K562 (cell line): Measurements from ENCODE around the gene DPYSL4. TPM values are rescaled to one million over a fixed set of nuclear protein-coding genes. Genes with fewer than 3 reads are reported as not detected.

Experiments used
- ARNT ChIP-seq, 2 experiments: fragments of 450-650 bp; IDR thresholded peaks; 2 replicates each; pipeline ENCODE4 v1.6.1; 2016; ENCODE audit warnings: mild to moderate bottlenecking in 1 of 2
- PHTF2 ChIP-seq: fragments of 250-450 bp; sonication (Bioruptor Pico); IDR thresholded peaks from 2 replicates; pipeline ENCODE4 v1.5.0; 2021; ENCODE audit warnings: mild to moderate bottlenecking
- U2AF2 ChIP-seq: fragments of 200-400 bp; formaldehyde crosslinking; optimal IDR thresholded peaks from 2 replicates; pipeline ENCODE3; 2017; ENCODE audit warnings: low read depth, mild to moderate bottlenecking, low read length
- ZFPM2 ChIP-seq: fragments of 250-450 bp; sonication (Bioruptor Pico); IDR thresholded peaks from 2 replicates; pipeline ENCODE4 v1.5.1; 2022; ENCODE audit warnings: mild to moderate bottlenecking
- ZNF586 ChIP-seq: fragments of 450-650 bp; formaldehyde crosslinking; conservative IDR thresholded peaks from 2 replicates; pipeline ENCODE4 v1.4.0; 2020; ENCODE audit warnings: mild to moderate bottlenecking, moderate library complexity
- polyA plus RNA-seq, 8 experiments: library from polyadenylated mRNA; depleted of rRNA in 4 of 8; stranded (reverse) in 5 of 8; unstranded in 3 of 8; fragments of >200 nt; fragmentation: Nextera tagmentation in 2 of 8; fragmentation: Illumina TruSeq in 1 of 8; extraction: Ambion mirVana in 2 of 8; extraction: Trizol in 1 of 8; gene quantifications; 2 replicates each; pipeline versions ENCODE4 v1.2.1 to v1.2.3, GENCODE V29; 2011 to 2014; ENCODE audit warnings: inconsistent platforms in 1 of 8, missing spikeins in 1 of 8
- total RNA-seq, 7 experiments: library from RNA; depleted of rRNA in 6 of 7; stranded (reverse); fragments of >200 nt in 6 of 7; fragmentation: Illumina TruSeq in 2 of 7; extraction: Trizol in 2 of 7; gene quantifications; 2 replicates each; pipeline versions ENCODE4 v1.2.1 to v1.2.3, GENCODE V29; 2011 to 2021; ENCODE audit warnings: low replicate concordance in 1 of 7
- TF ChIP-seq, protein P1 (sequence below): fragments of 450-650 bp; IDR thresholded peaks from 2 replicates; pipeline ENCODE4 v1.6.1; 2016; ENCODE audit warnings: mild to moderate bottlenecking, moderate library complexity

DPYSL4 gene
- total and polyA plus RNA-seq, 9 of the 15 experiments (the other 6 are each of a cell fraction or from before 2014, with no cell fraction given): 0.03 TPM; not detected in 8

DNA sequence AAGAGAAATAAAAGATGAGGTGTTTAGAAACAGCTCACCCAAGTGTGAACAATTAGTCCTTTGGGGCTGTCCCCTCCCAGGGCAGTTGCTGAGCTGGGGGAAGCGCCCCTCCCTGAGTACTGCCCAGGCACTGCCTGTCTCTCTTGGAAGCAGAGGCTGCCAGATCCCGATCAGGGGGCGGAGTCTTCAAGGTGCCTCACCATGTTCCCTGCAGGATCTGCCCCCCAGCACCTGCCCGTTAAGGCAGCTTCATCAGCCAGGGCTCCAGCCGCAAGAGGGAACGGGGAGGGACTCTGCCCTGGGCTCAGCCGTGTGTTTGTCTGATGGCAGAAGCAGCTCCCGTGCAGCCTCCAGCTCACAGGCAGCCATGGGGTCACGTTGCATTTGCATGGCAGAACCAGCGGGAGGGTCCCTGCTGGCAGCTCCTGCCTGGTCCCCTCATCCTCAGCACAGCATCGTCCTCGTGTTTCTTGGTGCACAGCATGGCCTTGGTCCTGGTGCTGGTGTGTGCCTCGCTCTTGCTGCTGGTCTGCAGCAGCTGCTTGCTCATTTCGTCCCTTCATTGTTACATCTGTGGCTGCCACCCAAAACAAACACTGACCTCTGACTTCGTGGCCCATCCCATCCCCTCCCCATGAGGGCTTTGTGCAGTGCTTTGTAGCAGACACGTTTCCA lies 10.7 kb upstream of the DPYSL4 start (continued):
- TF ChIP-seq, protein P1, sequence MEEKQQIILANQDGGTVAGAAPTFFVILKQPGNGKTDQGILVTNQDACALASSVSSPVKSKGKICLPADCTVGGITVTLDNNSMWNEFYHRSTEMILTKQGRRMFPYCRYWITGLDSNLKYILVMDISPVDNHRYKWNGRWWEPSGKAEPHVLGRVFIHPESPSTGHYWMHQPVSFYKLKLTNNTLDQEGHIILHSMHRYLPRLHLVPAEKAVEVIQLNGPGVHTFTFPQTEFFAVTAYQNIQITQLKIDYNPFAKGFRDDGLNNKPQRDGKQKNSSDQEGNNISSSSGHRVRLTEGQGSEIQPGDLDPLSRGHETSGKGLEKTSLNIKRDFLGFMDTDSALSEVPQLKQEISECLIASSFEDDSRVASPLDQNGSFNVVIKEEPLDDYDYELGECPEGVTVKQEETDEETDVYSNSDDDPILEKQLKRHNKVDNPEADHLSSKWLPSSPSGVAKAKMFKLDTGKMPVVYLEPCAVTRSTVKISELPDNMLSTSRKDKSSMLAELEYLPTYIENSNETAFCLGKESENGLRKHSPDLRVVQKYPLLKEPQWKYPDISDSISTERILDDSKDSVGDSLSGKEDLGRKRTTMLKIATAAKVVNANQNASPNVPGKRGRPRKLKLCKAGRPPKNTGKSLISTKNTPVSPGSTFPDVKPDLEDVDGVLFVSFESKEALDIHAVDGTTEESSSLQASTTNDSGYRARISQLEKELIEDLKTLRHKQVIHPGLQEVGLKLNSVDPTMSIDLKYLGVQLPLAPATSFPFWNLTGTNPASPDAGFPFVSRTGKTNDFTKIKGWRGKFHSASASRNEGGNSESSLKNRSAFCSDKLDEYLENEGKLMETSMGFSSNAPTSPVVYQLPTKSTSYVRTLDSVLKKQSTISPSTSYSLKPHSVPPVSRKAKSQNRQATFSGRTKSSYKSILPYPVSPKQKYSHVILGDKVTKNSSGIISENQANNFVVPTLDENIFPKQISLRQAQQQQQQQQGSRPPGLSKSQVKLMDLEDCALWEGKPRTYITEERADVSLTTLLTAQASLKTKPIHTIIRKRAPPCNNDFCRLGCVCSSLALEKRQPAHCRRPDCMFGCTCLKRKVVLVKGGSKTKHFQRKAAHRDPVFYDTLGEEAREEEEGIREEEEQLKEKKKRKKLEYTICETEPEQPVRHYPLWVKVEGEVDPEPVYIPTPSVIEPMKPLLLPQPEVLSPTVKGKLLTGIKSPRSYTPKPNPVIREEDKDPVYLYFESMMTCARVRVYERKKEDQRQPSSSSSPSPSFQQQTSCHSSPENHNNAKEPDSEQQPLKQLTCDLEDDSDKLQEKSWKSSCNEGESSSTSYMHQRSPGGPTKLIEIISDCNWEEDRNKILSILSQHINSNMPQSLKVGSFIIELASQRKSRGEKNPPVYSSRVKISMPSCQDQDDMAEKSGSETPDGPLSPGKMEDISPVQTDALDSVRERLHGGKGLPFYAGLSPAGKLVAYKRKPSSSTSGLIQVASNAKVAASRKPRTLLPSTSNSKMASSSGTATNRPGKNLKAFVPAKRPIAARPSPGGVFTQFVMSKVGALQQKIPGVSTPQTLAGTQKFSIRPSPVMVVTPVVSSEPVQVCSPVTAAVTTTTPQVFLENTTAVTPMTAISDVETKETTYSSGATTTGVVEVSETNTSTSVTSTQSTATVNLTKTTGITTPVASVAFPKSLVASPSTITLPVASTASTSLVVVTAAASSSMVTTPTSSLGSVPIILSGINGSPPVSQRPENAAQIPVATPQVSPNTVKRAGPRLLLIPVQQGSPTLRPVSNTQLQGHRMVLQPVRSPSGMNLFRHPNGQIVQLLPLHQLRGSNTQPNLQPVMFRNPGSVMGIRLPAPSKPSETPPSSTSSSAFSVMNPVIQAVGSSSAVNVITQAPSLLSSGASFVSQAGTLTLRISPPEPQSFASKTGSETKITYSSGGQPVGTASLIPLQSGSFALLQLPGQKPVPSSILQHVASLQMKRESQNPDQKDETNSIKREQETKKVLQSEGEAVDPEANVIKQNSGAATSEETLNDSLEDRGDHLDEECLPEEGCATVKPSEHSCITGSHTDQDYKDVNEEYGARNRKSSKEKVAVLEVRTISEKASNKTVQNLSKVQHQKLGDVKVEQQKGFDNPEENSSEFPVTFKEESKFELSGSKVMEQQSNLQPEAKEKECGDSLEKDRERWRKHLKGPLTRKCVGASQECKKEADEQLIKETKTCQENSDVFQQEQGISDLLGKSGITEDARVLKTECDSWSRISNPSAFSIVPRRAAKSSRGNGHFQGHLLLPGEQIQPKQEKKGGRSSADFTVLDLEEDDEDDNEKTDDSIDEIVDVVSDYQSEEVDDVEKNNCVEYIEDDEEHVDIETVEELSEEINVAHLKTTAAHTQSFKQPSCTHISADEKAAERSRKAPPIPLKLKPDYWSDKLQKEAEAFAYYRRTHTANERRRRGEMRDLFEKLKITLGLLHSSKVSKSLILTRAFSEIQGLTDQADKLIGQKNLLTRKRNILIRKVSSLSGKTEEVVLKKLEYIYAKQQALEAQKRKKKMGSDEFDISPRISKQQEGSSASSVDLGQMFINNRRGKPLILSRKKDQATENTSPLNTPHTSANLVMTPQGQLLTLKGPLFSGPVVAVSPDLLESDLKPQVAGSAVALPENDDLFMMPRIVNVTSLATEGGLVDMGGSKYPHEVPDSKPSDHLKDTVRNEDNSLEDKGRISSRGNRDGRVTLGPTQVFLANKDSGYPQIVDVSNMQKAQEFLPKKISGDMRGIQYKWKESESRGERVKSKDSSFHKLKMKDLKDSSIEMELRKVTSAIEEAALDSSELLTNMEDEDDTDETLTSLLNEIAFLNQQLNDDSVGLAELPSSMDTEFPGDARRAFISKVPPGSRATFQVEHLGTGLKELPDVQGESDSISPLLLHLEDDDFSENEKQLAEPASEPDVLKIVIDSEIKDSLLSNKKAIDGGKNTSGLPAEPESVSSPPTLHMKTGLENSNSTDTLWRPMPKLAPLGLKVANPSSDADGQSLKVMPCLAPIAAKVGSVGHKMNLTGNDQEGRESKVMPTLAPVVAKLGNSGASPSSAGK: no peak
- TF ChIP-seq ZNF586 (no peak), U2AF2 (no peak), ZFPM2 (CRISPR knock-in tag) (no peak), ARNT (IDR thresholded peaks at IDR 0.05) (no peak), PHTF2 (CRISPR knock-in tag) (no peak)
